ENCODE measurements around the gene TSPAN14.

- TF ChIP-seq POLR2AphosphoS5 (IDR thresholded peaks at IDR 0.05): no peak
- no peak for TF ChIP-seq EP300 (IDR thresholded peaks at IDR 0.05)
- no peak for TF ChIP-seq CTCF (IDR thresholded peaks at IDR 0.05)
These were observed 861 bp upstream of the TSPAN14 start for GRCh38 chr10:80453056-80453841.

Data from esophagus muscularis mucosa (tissue), 4 donors.